ENCODE measurements around the gene SNRNP48.

DNA sequence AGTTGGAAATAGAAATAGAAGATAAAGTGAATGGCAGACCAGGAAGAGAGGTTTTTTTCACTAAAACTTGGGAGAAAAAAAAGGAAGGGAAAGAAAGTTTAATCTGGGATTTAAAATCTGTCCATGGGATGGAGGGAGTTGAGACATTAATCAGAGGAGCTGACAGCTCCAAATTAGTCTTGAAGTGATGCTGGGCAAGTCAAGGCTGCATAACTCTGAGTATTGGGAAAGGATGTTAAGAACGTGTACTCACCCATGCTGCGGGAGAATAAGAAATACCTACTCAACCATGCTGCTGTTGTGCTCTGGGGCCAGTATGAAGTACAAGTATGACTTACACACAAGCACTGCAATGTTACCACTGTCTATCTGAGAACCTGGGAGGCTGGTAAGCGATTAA, 47.5 kb downstream of the SNRNP48 start:
- TF ChIP-seq, protein P1, sequence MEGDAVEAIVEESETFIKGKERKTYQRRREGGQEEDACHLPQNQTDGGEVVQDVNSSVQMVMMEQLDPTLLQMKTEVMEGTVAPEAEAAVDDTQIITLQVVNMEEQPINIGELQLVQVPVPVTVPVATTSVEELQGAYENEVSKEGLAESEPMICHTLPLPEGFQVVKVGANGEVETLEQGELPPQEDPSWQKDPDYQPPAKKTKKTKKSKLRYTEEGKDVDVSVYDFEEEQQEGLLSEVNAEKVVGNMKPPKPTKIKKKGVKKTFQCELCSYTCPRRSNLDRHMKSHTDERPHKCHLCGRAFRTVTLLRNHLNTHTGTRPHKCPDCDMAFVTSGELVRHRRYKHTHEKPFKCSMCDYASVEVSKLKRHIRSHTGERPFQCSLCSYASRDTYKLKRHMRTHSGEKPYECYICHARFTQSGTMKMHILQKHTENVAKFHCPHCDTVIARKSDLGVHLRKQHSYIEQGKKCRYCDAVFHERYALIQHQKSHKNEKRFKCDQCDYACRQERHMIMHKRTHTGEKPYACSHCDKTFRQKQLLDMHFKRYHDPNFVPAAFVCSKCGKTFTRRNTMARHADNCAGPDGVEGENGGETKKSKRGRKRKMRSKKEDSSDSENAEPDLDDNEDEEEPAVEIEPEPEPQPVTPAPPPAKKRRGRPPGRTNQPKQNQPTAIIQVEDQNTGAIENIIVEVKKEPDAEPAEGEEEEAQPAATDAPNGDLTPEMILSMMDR (conservative IDR thresholded peaks at IDR 0.05; ENCODE audit: low read depth, low read length): no peak
- no peak for TF ChIP-seq EZH2 (IDR thresholded peaks at IDR 0.05; ENCODE audit: borderline replicate concordance, low read depth, low read length, poor library complexity, severe bottlenecking)
